Right lobe of liver (tissue), 6 donors: ENCODE measurements around the gene ZCRB1. TPM values are rescaled to one million over a fixed set of nuclear protein-coding genes. Genes with fewer than 3 reads are reported as not detected.

Source experiments
- ATAC-seq, 4 donors: fragments of 200-7000 bp; cut with Tn5 transposase; one replicate each; pipeline ENCODE4 v1.9.1; 2020; ENCODE audit warnings: mild to moderate bottlenecking in 4 of 4, moderate library complexity in 4 of 4
- DNase-seq, 3 donors: peaks; one replicate each; pipeline ENCODE4 v3.0.0-alpha.2; 2020
- H3K27ac ChIP-seq, 3 donors: fragments of 200-600 bp; one replicate each; pipeline ENCODE4 v1.8.0; 2022
- H3K27me3 ChIP-seq, 2 donors: fragments of 200-600 bp; one replicate each; pipeline ENCODE4 v1.8.0; 2022
- H3K36me3 ChIP-seq, 4 donors: fragments of 200-600 bp; sonication (generic) in 1 of 4; one replicate each; pipeline versions ENCODE4 v1.5.1 to v1.8.0; 2017 to 2022; ENCODE audit warnings: control low read depth in 1 of 4
- H3K4me1 ChIP-seq, 4 donors: fragments of 200-600 bp; sonication (generic) in 1 of 4; one replicate each; pipeline versions ENCODE4 v1.5.1 to v1.8.0; 2017 to 2022; ENCODE audit warnings: control low read depth in 1 of 4
- H3K4me3 ChIP-seq, 3 donors: fragments of 200-600 bp; one replicate each; pipeline ENCODE4 v1.8.0; 2022
- H3K9me3 ChIP-seq, 4 donors: fragments of 200-600 bp; sonication (generic) in 1 of 4; one replicate each; pipeline versions ENCODE4 v1.5.1 to v1.8.0; 2017 to 2022; ENCODE audit warnings: control low read depth in 1 of 4
- CTCF ChIP-seq, 4 donors: fragments of 200-600 bp in 3 of 4; fragments of 450-650 bp in 1 of 4; IDR thresholded peaks; one replicate each; pipeline versions ENCODE4 v1.5.1 to v1.8.0; 2016 to 2022; ENCODE audit warnings: antibody characterized with exemption in 4 of 4, mild to moderate bottlenecking in 2 of 4
- POLR2A ChIP-seq: fragments of 450-650 bp; IDR thresholded peaks from one replicate; pipeline ENCODE4 v1.6.1; 2017; ENCODE audit warnings: antibody characterized with exemption, mild to moderate bottlenecking
- WGBS: methylation state at CpG from one replicate; pipeline ENCODE4 v1.1.6; 2018; ENCODE audit warnings: low coverage, low lambda C conversion rate; ENCODE audit not compliant: insufficient coverage; ENCODE audit errors: missing lambda C conversion rate; 5-methylcytosine and 5-hydroxymethylcytosine counted together
- intact Hi-C, 2 donors: fragments of 100-400 bp; cut with DNase I; formaldehyde crosslinking; loops; one replicate each; pipeline versions ENCODE4 v1.11.2 to v1.14.1; 2022
- total RNA-seq, 6 experiments: library from RNA; depleted of rRNA in 2 of 6; stranded (reverse); fragments of >200 nt in 2 of 6; fragmentation: NEBNext Ultra II Directional in 3 of 6; extraction: Animal tissue kit (Norgen Biotek cat#: 25700) in 3 of 6; gene quantifications; one replicate each; pipeline versions ENCODE4 v1.1.0 to v1.2.4, GENCODE V29; 2016 to 2023
- donor health status: DM: no; HTN: yes; CAD: no.
- donor health status: DM: no; HTN: no; CAD: no.
- donor health status: DM: no; HTN: no; CAD: no.
- donor health status: DM: no; HTN: yes; CAD: no.
- donor health status: DM: no; HTN: yes; CAD: no.

Gene ZCRB1
- total RNA-seq, 6 experiments from 2014 or later = 22.9 to 35.3 (median 23.5) TPM

GRCh38 chr12:42322567-42322966 lies 3.3 kb downstream of the ZCRB1 start:
- intact Hi-C loops = no loop called here
- Histone ChIP-seq H3K4me1 (peaks cover 0 to 16% (median 0%) of the 10 kb centered on the region in 4 donors), H3K4me3 (no peak overlapping the region), H3K27ac (no peak overlapping the region), H3K9me3 (no peaks in the 10 kb centered on the region), H3K36me3 (peaks cover 0 to 11% (median 0%) of the 10 kb centered on the region in 4 donors), H3K27me3 (no peaks in the 10 kb centered on the region)
- no peak for DNase-seq
- ATAC-seq = no peak
- TF ChIP-seq POLR2A (no peak), CTCF (IDR thresholded peaks at IDR 0.05) (no peak)

DNA sequence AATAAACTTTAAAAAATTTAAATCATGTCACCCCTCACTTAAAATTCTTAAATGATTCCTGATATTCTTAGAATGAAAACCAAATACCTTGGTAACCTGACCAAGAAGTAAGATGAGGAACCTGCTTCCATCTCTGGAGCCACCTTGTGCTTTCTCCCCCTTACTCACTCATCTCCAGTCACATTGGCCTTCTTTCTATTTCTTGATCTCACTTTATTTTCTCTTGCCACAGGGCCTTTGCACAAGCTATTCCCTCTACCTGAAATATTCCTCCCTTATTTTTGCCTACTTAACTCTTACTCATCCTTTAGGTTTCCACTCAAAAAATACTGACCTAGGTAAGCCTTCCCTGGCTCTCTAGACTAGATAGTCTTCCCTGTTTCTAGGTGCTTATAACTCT lies 5.1 kb downstream of the ZCRB1 start:
- Histone ChIP-seq H3K27ac (no peak overlapping the region), H3K4me1 (peaks cover 0 to 5% (median 0%) of the 10 kb centered on the region in 4 donors), H3K9me3 (no peaks in the 10 kb centered on the region), H3K36me3 (peaks cover 0 to 17% (median 0%) of the 10 kb centered on the region in 4 donors), H3K27me3 (no peaks in the 10 kb centered on the region), H3K4me3 (no peak overlapping the region)
- ATAC-seq = no peak
- intact Hi-C loops = no loop called here
- no peak for TF ChIP-seq POLR2A
- TF ChIP-seq CTCF (IDR thresholded peaks at IDR 0.05) = no peak
- no peak for DNase-seq

DNA sequence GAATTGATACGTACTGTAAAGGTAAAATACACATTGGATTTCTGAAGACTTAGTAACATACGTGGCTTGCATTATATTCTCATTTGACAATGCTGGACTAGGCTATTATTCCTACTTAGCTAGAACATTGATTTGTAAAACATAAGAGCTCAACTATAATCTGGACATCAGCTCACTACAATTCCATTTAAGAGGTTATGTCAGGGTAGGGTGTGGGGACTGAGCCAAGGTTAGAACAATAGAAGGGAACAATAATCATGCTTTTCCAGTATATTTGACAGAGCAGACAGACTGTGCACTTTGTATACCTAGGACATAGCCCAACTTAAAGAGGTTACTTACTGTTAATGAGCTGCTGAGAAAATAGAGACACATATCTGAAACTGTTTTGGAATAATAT lies 10.8 kb downstream of the ZCRB1 start:
- Histone ChIP-seq H3K27me3 (no peaks in the 10 kb centered on the region), H3K4me3 (no peak overlapping the region), H3K4me1 (no peaks in the 10 kb centered on the region), H3K36me3 (peaks cover 0 to 36% (median 2%) of the 10 kb centered on the region in 4 donors), H3K9me3 (no peaks in the 10 kb centered on the region), H3K27ac (no peak overlapping the region)
- DNase-seq = no peak
- TF ChIP-seq POLR2A (no peak), CTCF (IDR thresholded peaks at IDR 0.05) (no peak)
- no peak for ATAC-seq
- 85% methylated on average over 2 of the region's 2 CpGs for WGBS
- intact Hi-C loops = no loop called here

- 92% methylated on average over 6 of the region's 6 CpGs for WGBS
- TF ChIP-seq CTCF (IDR thresholded peaks at IDR 0.05) (no peak), POLR2A (no peak)
Measured at GRCh38 chr12:42309996-42310395, 15.9 kb downstream of the ZCRB1 start.

GRCh38 chr12:42308390-42308789 lies 17.5 kb downstream of the ZCRB1 start:
- DNase-seq = no peak
- TF ChIP-seq CTCF (IDR thresholded peaks at IDR 0.05) (no peak), POLR2A (no peak)
- Histone ChIP-seq H3K9me3 (no peaks in the 10 kb centered on the region), H3K4me1 (no peaks in the 10 kb centered on the region), H3K36me3 (peaks cover 0 to 15% (median 2%) of the 10 kb centered on the region in 4 donors), H3K27ac (no peak overlapping the region), H3K4me3 (no peak overlapping the region), H3K27me3 (no peaks in the 10 kb centered on the region)
- ATAC-seq = no peak
- intact Hi-C loops = no loop called here
- WGBS = no CpG with 5 or more reads among the region's 2 CpGs

More at GRCh38 chr12:42309996-42310395, 15.9 kb downstream of the ZCRB1 start:
- no peaks in the 10 kb centered on the region for H3K4me1 ChIP-seq
- no peaks in the 10 kb centered on the region for H3K9me3 ChIP-seq
- no peak overlapping the region for H3K4me3 ChIP-seq
- DNase-seq = no peak
- intact Hi-C loops = no loop called here
- no peak for ATAC-seq
- H3K27ac ChIP-seq = no peak overlapping the region
- H3K36me3 ChIP-seq = peaks cover 0 to 22% (median 2%) of the 10 kb centered on the region in 4 donors
- no peaks in the 10 kb centered on the region for H3K27me3 ChIP-seq
